Measurements from ENCODE around the gene KLF13.

KLF13 gene

DNA sequence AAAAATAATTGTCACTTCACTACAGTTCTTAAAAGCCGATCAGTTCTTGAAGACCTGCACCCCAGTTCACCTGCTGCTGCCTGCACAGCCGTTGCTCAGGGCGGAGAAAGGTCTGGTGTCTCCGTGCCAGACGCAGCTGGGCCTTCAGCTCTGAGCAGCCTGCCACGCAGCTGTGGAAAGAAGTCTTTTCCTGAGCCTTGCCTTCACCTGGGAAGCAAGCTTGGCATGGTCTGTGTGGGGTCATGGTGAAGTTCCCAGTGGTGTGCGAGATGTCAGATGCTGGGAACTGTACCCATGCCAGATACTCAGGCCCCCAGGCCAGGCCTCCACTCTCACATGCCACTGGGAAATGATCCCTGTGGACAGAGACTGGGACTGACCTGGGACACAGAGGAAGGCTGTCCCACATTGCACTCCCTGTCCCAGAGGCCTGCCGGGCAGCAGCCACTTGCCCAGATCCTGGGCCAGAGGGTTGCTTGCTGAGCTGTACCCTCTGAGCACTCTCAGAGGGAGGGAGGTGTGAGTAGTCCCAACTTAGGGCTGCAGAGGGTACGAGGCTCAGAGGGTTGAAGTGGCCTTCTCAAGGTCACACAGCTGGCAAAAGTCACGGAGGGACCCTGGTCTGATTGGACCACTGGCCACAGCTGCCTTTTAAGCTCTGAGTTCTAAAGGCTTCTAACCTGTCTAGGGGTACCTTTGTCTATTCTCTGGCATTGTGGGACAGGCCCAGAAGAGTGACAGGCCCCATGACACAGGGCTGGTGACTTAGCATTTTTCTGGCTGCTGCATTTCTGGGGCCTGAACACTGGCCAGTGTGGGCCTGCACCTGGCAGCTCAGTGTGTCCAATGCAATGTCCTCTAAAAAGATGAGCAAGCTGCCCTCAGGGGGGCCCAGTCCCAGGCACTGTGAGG is 55.4 kb downstream of the KLF13 start:
- no peak for DNase-seq (ENCODE audit: low read depth in 2 of 2)

- DNase-seq (ENCODE audit: low read depth in 2 of 2): no peak
Measured at GRCh38 chr15:31382713-31383045, 56.0 kb downstream of the KLF13 start.

DNA sequence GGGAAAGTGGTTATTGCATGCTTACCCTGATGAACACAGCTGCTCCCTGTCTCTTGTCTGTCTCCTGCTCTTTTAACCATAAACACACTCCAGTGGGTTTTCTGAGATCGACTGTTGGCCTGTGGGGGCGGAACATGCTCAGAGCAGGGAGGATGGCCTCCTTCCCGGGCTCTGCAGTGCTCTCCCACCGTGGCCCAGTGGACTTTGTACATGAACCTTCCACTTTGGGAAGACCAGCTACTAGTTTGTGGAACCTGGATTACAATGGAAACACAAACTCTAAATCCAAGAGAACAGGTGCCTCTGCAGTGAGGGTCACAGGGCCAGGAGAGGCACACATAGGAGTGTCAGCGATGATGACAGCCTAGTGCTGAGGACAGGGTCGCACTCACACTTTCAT is 56.5 kb downstream of the KLF13 start:
- DNase-seq (ENCODE audit: low read depth in 2 of 2): no peak

DNA sequence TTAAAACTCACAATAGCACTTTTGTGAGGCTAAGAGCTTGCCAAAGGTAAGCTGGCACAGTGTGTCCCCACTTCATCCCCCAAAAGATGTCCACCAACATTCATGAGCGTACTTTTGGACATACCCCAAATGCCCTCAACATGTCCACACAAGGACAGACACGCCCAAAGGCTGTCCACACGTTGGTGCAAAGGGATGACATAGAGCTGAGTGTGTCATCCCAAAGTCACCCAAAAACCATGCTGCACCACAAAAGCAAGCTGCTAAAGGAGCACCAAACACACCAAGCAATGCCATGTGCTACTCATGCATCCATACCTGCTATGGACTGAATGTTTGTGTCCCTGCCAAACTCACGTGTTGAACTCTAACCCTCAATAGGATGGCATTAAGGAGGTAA is 57.9 kb downstream of the KLF13 start:
- DNase-seq (ENCODE audit: low read depth in 2 of 2): no peak

DNA sequence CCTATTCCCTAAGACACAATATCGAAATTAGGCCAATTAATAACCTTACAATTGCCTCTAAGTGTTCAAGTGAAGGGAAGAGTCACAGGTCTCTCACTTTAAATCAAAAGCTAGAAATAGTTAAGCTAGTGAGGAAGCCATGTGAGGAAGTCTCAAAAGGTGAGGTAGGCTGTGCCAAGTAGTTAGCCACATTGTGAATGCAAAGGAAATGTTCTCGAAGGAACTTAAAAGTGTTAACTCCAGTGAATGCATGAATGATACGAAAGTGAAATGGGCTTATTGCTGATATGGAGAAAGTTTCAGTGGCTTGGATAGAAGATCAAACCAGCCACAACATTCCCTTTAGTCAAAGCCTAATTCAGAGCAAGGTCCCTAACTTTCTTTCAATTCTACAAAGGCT is 59.1 kb downstream of the KLF13 start:
- DNase-seq (ENCODE audit: low read depth in 2 of 2): no peak

DNA sequence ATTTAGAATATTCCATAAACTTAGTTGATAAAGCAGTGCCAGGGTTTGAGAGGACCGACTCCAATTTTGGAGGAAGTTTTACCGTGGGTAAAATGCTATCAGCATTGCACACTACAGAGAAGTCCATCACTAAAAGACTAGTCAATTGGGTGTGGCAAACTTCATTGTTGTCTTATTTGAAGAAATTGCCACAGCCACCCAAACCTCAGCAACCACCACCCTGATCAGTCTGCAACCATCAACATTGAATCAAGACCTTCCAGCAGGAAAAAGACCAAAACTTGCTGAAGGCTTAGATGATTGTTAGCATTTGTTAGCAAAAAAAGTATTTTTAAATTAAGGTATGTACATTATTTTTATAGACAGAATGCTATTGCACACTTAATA is 60.5 kb downstream of the KLF13 start:
- DNase-seq (ENCODE audit: low read depth in 2 of 2): no peak

DNA sequence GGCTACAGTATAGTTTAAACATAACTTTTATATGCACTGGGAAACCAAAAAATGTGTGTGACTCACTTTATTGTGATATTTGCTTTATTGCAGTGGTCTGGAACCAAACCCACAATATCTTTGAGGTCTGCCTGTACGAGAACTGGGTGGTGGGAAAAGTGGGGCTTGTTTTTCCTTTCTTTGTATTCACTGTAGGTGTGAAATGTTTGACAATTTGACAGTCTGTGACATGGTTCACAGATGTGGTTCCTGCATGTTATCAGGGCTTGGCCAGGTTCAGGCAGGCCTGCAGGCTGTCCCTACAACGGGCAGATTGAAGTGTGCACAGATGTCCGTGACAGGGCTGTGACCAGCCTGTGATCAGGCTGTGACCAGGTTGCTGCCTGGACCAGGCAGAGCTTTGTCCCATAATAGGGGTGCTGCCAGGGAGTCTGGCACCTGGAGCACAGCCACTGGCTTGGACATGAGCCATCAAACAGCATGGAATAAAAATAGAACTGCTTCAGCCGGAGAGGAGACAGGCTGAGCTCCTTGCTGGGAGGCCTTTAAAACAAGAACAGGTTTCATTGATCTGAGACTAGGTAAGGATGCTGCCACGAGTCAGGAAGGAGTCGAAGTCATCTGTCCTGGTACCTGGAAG is 61.0 kb downstream of the KLF13 start:
- DNase-seq (ENCODE audit: low read depth in 2 of 2): no peak

DNA sequence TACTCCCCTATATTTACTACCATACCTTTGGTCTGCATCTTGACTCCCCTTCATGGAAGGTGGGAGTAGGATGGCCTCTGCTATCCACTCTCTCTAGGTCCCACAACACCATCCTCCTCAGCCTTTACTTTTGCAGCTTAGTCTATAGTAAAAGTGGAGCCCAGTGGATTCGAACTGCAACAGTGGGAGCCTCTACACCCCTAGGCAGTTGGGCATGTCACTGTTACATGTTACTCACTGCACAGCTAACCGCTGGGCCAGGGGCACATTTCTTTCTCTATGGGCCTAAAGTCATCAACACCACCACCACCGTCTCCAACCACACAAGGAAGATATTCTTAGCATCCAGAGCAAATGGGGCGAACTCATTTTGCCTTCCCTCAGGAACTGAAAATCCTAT is 62.9 kb downstream of the KLF13 start:
- no peak for DNase-seq (ENCODE audit: low read depth in 2 of 2)

DNA sequence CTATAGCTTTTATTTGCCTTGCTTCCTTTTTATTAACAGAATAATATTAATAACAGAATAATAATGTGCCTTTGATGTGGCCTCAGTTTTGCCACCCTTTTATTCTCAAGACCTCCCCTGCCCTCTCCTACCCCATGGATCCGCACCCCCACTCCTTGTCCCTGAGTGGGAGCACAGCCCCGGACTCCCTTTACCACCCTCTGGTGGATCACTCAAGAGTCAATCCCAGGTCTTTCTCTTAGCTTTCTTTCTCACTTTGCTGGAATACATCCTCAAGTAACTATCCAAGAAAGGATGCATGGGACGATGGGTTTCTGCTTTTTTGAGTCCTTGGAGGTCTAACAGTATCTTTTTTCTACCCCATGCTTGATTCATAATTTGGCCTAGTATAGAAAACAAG is 63.4 kb downstream of the KLF13 start:
- DNase-seq (ENCODE audit: low read depth in 2 of 2): no peak

DNA sequence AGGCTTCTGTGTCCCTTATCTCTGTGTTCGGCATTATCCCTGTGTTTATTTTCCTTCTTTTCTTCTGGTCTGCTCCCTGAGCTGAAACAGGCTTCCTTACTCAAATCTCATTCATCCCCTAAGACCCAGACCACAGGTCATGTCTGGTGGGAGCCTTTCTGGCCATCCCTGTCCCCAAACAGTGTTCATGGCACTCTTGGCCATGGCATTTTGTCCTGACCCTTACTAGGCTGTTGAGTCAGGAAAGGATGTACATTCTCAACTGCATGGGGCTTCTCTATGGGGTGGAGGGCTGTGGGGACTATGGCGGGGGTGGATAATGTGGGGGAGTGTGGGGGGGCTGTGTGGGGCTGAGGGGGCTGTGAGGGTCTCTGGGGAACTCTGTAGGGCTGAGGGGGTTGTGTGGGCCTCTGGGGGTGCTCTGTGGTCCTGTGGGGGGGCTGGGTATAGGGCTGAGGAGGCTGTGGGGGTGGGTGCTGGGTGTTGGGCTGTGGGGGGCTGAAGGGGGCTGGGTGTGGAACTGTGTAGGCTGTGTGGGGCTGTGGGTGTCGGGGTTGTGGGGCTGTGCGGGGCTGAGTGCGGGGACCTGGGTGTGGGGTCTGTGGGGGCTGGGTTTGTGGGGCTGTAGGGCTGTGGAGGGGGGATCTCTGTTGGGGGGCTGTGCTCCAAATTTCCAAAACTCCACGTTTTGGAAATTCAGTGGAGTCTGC is 64.3 kb downstream of the KLF13 start:
- no peak for DNase-seq (ENCODE audit: low read depth in 2 of 2)

DNA sequence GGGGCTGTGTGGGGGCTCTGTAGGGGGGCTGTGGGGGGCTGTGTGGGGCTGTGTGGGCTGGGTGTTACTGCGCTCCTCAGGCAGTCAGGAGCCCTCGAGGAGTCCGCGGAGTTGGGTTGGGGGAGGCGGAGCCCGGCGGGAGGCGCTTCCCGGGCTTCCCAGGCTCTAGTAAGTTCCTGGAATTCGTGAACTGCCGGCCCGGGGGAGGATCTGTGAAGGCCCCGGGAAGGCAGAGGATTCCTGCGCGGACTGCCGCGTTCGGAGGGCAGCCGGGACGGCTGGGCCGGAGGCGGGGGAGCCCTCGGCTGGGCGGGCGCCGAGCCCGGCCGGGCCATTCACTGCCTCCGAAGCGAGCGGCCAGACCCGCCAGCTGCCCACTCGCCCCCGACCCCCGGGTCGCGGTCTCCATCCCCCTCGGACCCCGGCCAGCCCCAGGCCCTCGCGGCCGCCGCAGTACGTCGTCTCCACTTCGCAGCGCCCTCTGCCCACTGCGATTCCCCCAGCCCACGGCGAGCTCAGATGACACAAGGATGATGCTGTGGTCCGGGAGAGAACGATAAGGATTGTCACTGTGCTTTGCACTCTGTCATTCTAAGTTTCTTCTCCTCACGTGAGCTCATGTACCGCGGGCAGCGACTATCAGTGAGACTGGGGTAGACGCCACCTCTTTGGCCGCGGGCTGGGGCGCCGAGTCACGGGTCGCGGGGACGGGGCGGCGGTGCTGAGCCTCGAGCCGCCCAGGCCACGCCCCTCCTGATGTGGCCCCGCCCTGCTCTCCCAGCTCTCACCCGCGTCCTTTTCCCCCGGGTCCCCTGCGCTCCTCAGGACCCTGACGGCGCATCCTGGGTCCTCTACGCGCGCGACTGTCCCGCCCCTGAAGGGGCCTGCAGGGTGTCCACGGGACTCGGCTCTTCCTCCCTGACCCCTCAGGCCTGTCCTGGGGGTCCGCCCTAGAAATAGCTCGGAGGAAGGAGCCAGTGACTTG is 65.3 kb downstream of the KLF13 start:
- peak; percentile 63 to 73 for DNase-seq (ENCODE audit: low read depth in 2 of 2)

GRCh38 chr15:31392761-31393401 is 66.2 kb downstream of the KLF13 start:
- no peak for DNase-seq (ENCODE audit: low read depth in 2 of 2)

- DNase-seq (ENCODE audit: low read depth in 2 of 2): no peak
Measured at GRCh38 chr15:31393444-31394091, 66.9 kb downstream of the KLF13 start.

- DNase-seq (ENCODE audit: low read depth in 2 of 2): no peak
Measured at GRCh38 chr15:31396881-31397560, 70.4 kb downstream of the KLF13 start.

GRCh38 chr15:31397851-31398661 is 71.4 kb downstream of the KLF13 start:
- DNase-seq (ENCODE audit: low read depth in 2 of 2): no peak

DNA sequence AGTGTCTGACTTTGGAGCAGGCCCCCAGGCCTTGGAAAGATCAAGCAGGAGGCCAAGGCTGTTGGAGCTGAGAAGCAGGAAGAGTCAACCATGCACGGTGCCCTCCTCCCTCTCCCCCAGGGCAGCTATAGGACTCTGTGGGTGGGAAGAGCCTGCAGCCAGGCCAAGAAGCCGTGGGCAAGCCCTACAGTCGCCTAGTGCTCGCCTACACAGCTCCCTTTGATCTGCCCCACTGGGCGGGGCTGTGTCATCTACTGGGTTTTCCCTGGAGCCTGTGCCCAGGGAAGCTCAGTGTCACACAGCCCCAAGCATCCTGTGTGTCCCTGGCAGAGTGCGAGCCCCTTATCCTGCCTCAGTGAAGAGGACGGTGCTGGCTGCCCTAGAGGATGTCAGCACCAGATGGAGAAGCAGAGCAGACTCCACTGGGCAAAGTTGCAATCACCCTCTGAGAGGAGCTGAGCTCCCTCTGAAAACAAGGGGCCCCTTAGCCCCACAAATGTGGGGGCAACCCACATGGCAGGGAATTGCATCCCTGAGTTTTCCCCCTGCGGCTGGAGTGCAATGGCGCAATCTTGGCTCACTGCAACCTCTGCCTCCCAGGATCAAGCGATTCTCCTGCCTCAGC is 72.2 kb downstream of the KLF13 start:
- DNase-seq (ENCODE audit: low read depth in 2 of 2): no peak

GRCh38 chr15:31399544-31400171 is 73.0 kb downstream of the KLF13 start:
- no peak for DNase-seq (ENCODE audit: low read depth in 2 of 2)

- no peak for DNase-seq (ENCODE audit: low read depth in 2 of 2)
Measured at GRCh38 chr15:31400222-31400927, 73.7 kb downstream of the KLF13 start.

Data from stimulated activated CD8-positive, alpha-beta memory T cell treated with anti-CD3 and anti-CD28 coated beads, Interleukin-2, amount 100 ng/mL, for 1 hour (primary cell).